Neutrophil (primary cell): ENCODE measurements around the gene PODNL1.

Source experiments
- H3K27ac ChIP-seq: fragments of 200-600 bp; sonication (generic); 2 replicates; pipeline ENCODE4 v1.5.1; 2016; ENCODE audit warnings: mild to moderate bottlenecking, moderate library complexity
- H3K27me3 ChIP-seq: fragments of 200-600 bp; sonication (generic); 2 replicates; pipeline ENCODE4 v1.6.0; 2016; ENCODE audit warnings: mild to moderate bottlenecking
- H3K36me3 ChIP-seq: fragments of 200-600 bp; sonication (generic); 2 replicates; pipeline ENCODE4 v1.5.1; 2017
- H3K4me1 ChIP-seq, 2 experiments: fragments of 200-600 bp in 1 of 2; sonication (generic) in 1 of 2; 1 replicate in 1 of 2; 2 replicates in 1 of 2; pipeline versions ENCODE4 v1.5.1 to v1.6.1; 2013 to 2016; ENCODE audit warnings: low read depth in 1 of 2, low read length in 1 of 2, mild to moderate bottlenecking in 1 of 2, moderate library complexity in 1 of 2; ENCODE audit not compliant: control insufficient read depth in 1 of 2, insufficient read depth in 1 of 2
- H3K4me3 ChIP-seq, 2 experiments: fragments of 200-600 bp in 1 of 2; sonication (generic) in 1 of 2; 1 replicate in 1 of 2; 2 replicates in 1 of 2; pipeline ENCODE4 v1.5.1; 2013 to 2016; ENCODE audit warnings: low read depth in 1 of 2, low read length in 1 of 2, mild to moderate bottlenecking in 1 of 2, moderate library complexity in 1 of 2
- H3K9me3 ChIP-seq: fragments of 200-600 bp; sonication (generic); 2 replicates; pipeline ENCODE4 v1.5.1; 2016
- TF ChIP-seq, protein P1 (sequence below): fragments of 200-600 bp; sonication (generic); IDR thresholded peaks from 2 replicates; pipeline ENCODE4 v1.5.1; 2016; ENCODE audit warnings: antibody characterized with exemption

Gene PODNL1

DNA sequence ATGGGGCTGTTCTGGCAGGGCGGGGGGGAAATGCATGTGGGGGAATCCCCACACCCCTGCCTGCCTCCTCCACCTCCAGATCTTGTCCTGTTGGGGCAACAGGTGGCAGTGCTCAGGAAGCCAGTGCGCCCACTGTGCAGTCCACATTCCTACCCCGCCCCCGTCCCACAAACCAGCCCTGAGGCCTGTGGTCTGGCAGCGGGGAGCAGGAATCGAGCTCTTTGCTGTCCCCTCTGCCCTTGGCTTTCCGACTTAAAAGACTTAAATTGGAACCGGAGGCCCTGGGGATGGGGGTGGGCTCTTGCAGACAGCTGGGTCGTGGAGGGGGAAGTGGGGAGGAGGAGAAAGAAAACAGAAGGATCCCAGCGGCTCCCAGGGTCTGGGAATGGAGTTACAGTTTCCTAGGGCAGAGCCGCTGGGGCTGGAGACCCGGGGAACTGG lies 56.9 kb downstream of the PODNL1 start:
- Histone ChIP-seq H3K4me3 (peak overlapping the region in 1 of 2 experiments; percentile 41), H3K27ac (peak overlapping the region; percentile 77)

More for the DNA sequence above, 56.9 kb downstream of the PODNL1 start:
- Histone ChIP-seq H3K27me3 (peaks cover 19% of the 10 kb centered on the region), H3K36me3 (no peaks in the 10 kb centered on the region), H3K4me1 (peaks cover 35 to 36% of the 10 kb centered on the region in 2 experiments), H3K9me3 (no peaks in the 10 kb centered on the region)
- TF ChIP-seq, protein P1, sequence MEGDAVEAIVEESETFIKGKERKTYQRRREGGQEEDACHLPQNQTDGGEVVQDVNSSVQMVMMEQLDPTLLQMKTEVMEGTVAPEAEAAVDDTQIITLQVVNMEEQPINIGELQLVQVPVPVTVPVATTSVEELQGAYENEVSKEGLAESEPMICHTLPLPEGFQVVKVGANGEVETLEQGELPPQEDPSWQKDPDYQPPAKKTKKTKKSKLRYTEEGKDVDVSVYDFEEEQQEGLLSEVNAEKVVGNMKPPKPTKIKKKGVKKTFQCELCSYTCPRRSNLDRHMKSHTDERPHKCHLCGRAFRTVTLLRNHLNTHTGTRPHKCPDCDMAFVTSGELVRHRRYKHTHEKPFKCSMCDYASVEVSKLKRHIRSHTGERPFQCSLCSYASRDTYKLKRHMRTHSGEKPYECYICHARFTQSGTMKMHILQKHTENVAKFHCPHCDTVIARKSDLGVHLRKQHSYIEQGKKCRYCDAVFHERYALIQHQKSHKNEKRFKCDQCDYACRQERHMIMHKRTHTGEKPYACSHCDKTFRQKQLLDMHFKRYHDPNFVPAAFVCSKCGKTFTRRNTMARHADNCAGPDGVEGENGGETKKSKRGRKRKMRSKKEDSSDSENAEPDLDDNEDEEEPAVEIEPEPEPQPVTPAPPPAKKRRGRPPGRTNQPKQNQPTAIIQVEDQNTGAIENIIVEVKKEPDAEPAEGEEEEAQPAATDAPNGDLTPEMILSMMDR: no peak
